T-helper 2 cell treated with Interferon-gamma antibody and Interleukin-4, amounts not matched to agents 100 ng/mL and 5 ng/mL, for 36 hours (primary cell): ENCODE data around the gene NPBWR2. TPM values are rescaled to one million over a fixed set of nuclear protein-coding genes. Genes with fewer than 3 reads are reported as not detected.

Experiments used
- intact Hi-C: fragments of 100-400 bp; cut with micrococcal nuclease; formaldehyde crosslinking; loops from one replicate; pipeline ENCODE4 v1.15.1; 2023
- total RNA-seq: library from RNA; stranded (reverse); gene quantifications from 2 replicates; pipeline ENCODE4 v1.2.3, GENCODE V29; 2022

Gene NPBWR2
- total RNA-seq, 1 donor from 2014 or later: not detected

- intact Hi-C loops: loop anchor here (1.0 to 10.0 kb wide), 6 partner anchors 16 to 409 kb away; partner anchors contain the start of genes ABHD16B, DNAJC5, PRPF6 and RGS19
These were observed 43.8 kb downstream of the NPBWR2 start for GRCh38 chr20:64063389-64064144.

- intact Hi-C loops: loop anchor here (1.0 to 10.0 kb wide), 6 partner anchors 17 to 408 kb away; partner anchors contain the start of genes ABHD16B, DNAJC5, PRPF6 and RGS19
These were observed 44.6 kb downstream of the NPBWR2 start, which contains the start of gene TCEA2 for GRCh38 chr20:64062596-64063388. TCEA2 (plus strand) TSS chr20:64063198; CDS start chr20:64063313, 115 bp downstream.

GRCh38 chr20:64062276-64062595 lies 45.1 kb downstream of the NPBWR2 start:
- intact Hi-C loops: loop anchor here (2.0 to 10.0 kb wide), 3 partner anchors 81 to 407 kb away; partner anchors contain the start of genes ABHD16B, PRPF6, RTEL1 and STMN3

GRCh38 chr20:64058536-64058935 lies 48.8 kb downstream of the NPBWR2 start:
- intact Hi-C loops: loop anchor here (5.0 kb wide), 1 partner anchor 271 kb away; no protein-coding TSS in a partner anchor

- intact Hi-C loops: loop anchor here (2.0 to 5.0 kb wide), 2 partner anchors 19 to 271 kb away; no protein-coding TSS in a partner anchor
These were observed 49.5 kb downstream of the NPBWR2 start for GRCh38 chr20:64057628-64058498.

- intact Hi-C loops: loop anchor here (2.0 to 5.0 kb wide), 2 partner anchors 18 to 270 kb away; no protein-coding TSS in a partner anchor
These were observed 50.3 kb downstream of the NPBWR2 start for GRCh38 chr20:64056889-64057627.

- intact Hi-C loops: loop anchor here (2.0 to 5.0 kb wide), 2 partner anchors 18 to 269 kb away; no protein-coding TSS in a partner anchor
These were observed 50.8 kb downstream of the NPBWR2 start for GRCh38 chr20:64056639-64056888.

- intact Hi-C loops: loop anchor here (2.0 to 5.0 kb wide), 2 partner anchors 17 to 269 kb away; no protein-coding TSS in a partner anchor
These were observed 51.3 kb downstream of the NPBWR2 start for GRCh38 chr20:64055893-64056638.

- intact Hi-C loops: loop anchor here (5.0 kb wide), 1 partner anchor 268 kb away; no protein-coding TSS in a partner anchor
These were observed 51.9 kb downstream of the NPBWR2 start for GRCh38 chr20:64055396-64055892.

GRCh38 chr20:64053841-64054661 lies 53.3 kb downstream of the NPBWR2 start:
- intact Hi-C loops: no loop called here

Other genes with a start within 250 kb of the NPBWR2 start
- not detected in 2 replicates for gene ABHD16B, start 246.1 kb downstream of the NPBWR2 start, total RNA-seq
- gene TPD52L2, start 242.3 kb downstream of the NPBWR2 start, total RNA-seq: 46.4 and 48.3 TPM in 2 replicates
- 50.4 and 53.8 TPM in 2 replicates for gene DNAJC5, start 212.4 kb downstream of the NPBWR2 start, total RNA-seq
- 46.3 and 47.7 TPM in 2 replicates for gene UCKL1, start 151.1 kb downstream of the NPBWR2 start, total RNA-seq
- gene ZNF512B, start 137.6 kb downstream of the NPBWR2 start, total RNA-seq: 25.8 and 26.9 TPM in 2 replicates
- 21.8 TPM in 2 replicates for gene SAMD10, start 127.9 kb downstream of the NPBWR2 start, total RNA-seq
- gene PRPF6, start 126.4 kb downstream of the NPBWR2 start, total RNA-seq: 69.3 and 69.4 TPM in 2 replicates
- gene C20orf204, start 71.4 kb downstream of the NPBWR2 start, total RNA-seq: 4.9 and 5.3 TPM in 2 replicates
- gene SOX18, start 57.9 kb downstream of the NPBWR2 start, total RNA-seq: 0.68 and 0.75 TPM in 2 replicates
- gene TCEA2, start 44.4 kb downstream of the NPBWR2 start, total RNA-seq: 60.8 and 61.5 TPM in 2 replicates
- 96.3 and 97.6 TPM in 2 replicates for gene RGS19, start 28.0 kb downstream of the NPBWR2 start, total RNA-seq
- gene OPRL1, start 27.5 kb downstream of the NPBWR2 start, total RNA-seq: 0.70 and 0.89 TPM in 2 replicates
- 0.34 TPM in 1 of 2 replicates, not detected in the other for gene LKAAEAR1, start 23.2 kb downstream of the NPBWR2 start, total RNA-seq
- gene MYT1, start 56.9 kb upstream of the NPBWR2 start, total RNA-seq: not detected in 2 replicates
- gene PCMTD2, start 148.2 kb upstream of the NPBWR2 start, total RNA-seq: 42.2 and 47.9 TPM in 2 replicates